GM12874 (cell line): ENCODE data around the gene SNAPC1.

Experiments used
- TF ChIP-seq, protein P1 (sequence below): IDR thresholded peaks from 2 replicates; pipeline ENCODE4 v1.5.1; 2011; ENCODE audit warnings: low read depth, mild to moderate bottlenecking, control low read depth, low read length, moderate library complexity; ENCODE audit not compliant: insufficient read depth

The SNAPC1 gene

DNA sequence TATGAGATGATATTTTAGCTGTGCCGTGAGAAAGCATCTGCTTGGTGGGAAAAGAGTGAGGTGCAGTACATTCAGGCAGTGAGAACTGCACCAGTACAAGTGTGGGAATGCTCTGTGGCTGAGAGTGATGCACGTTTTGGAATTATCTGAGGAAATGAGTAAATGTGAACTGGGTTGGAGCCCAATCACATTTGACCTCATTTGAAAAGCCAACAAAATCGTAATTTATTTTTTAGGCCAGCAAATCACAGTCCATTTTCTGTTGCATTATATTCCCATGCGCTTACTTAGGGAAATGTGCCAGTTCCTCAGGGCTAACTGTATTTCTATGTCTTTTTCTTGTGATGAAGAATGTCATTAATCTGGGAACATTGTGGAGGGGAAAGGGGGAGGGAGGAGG, 77.3 kb downstream of the SNAPC1 start:
- TF ChIP-seq, protein P1, sequence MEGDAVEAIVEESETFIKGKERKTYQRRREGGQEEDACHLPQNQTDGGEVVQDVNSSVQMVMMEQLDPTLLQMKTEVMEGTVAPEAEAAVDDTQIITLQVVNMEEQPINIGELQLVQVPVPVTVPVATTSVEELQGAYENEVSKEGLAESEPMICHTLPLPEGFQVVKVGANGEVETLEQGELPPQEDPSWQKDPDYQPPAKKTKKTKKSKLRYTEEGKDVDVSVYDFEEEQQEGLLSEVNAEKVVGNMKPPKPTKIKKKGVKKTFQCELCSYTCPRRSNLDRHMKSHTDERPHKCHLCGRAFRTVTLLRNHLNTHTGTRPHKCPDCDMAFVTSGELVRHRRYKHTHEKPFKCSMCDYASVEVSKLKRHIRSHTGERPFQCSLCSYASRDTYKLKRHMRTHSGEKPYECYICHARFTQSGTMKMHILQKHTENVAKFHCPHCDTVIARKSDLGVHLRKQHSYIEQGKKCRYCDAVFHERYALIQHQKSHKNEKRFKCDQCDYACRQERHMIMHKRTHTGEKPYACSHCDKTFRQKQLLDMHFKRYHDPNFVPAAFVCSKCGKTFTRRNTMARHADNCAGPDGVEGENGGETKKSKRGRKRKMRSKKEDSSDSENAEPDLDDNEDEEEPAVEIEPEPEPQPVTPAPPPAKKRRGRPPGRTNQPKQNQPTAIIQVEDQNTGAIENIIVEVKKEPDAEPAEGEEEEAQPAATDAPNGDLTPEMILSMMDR: no peak

DNA sequence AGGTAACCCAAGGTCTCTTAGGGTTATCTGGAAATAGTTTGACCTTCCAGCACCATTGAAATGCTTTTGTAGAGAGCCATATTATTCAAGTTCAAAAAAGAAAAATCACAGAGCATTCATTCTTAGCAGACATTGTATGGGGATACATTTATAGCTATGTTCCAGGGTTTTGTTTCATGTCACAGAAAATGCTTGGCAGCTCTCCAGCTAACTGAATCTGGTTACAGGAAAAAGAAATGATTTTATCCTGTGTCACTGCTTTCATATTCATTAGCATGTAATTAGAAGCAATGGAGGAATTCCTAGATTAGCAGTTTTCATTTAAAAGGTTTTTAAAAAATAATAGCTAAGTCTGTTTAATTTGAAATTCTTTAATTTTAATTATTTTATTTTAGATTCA, 78.9 kb downstream of the SNAPC1 start:
- TF ChIP-seq, protein P1: no peak
